ENCODE results near the gene PKD2L1.
A peak's percentile ranks its signal among the peaks of the same experiment; 100 is the strongest.
"Not testable (repeated sequence)": the region's sequence is repeated elsewhere in the genome, so short reads cannot be mapped to it uniquely, and the experiment has no call there.

The PKD2L1 gene
- total RNA-seq, result 0 to 0.11 (median 0) reads per million in 3 experiments

- no peak for DNase-seq
Measured at GRCh38 chr10:100330079-100330478, at the start of gene PKD2L1. Gene PKD2L1 (minus strand): TSS chr10:100330228. CDS start chr10:100330103, 125 bp downstream.

GRCh38 chr10:100377830-100378229, 47.8 kb upstream of the PKD2L1 start:
- no peak for DNase-seq

- DNase-seq, result not testable (repeated sequence)
Measured at GRCh38 chr10:100376656-100377055, 46.6 kb upstream of the PKD2L1 start.

GRCh38 chr10:100374677-100375353, 44.8 kb upstream of the PKD2L1 start:
- not testable (repeated sequence) for DNase-seq

- DNase-seq, result no peak
Measured at GRCh38 chr10:100374200-100374655, 44.2 kb upstream of the PKD2L1 start.

- peak; percentile 76 for DNase-seq
Measured at GRCh38 chr10:100373298-100374199, 43.5 kb upstream of the PKD2L1 start.

- DNase-seq, result no peak
Measured at GRCh38 chr10:100372415-100373297, 42.6 kb upstream of the PKD2L1 start.

- no peak for DNase-seq
Measured at GRCh38 chr10:100371482-100372027, 41.5 kb upstream of the PKD2L1 start.

- DNase-seq, result peak; percentile 47
Measured at GRCh38 chr10:100370714-100371481, 40.9 kb upstream of the PKD2L1 start.

- no peak for DNase-seq
Measured at GRCh38 chr10:100368721-100369120, 38.7 kb upstream of the PKD2L1 start.

GRCh38 chr10:100364735-100365391, 34.8 kb upstream of the PKD2L1 start:
- DNase-seq, result no peak

GRCh38 chr10:100364175-100364574, 34.1 kb upstream of the PKD2L1 start:
- no peak for DNase-seq

GRCh38 chr10:100362570-100363496, 32.8 kb upstream of the PKD2L1 start:
- no peak for DNase-seq

- DNase-seq, result no peak
Measured at GRCh38 chr10:100360234-100360633, 30.2 kb upstream of the PKD2L1 start.

- no peak for DNase-seq
Measured at GRCh38 chr10:100359529-100360150, 29.6 kb upstream of the PKD2L1 start.

GRCh38 chr10:100359030-100359432, 29.0 kb upstream of the PKD2L1 start:
- no peak for DNase-seq

GRCh38 chr10:100357059-100357858, 27.2 kb upstream of the PKD2L1 start:
- no peak for DNase-seq

All from central memory CD4-positive, alpha-beta T cell (primary cell).